RWPE2 (cell line): Measurements from ENCODE around the gene DTNBP1.

Source experiments
- ATAC-seq: fragments of 200-7000 bp; cut with Tn5 transposase; 3 replicates; pipeline ENCODE4 v1.9.1; 2021; ENCODE audit warnings: low read depth
- DNase-seq: peaks from one replicate; pipeline ENCODE4 v3.0.0-alpha.2; 2020; ENCODE audit warnings: low spot score
- H3K27ac ChIP-seq: fragments of 450-650 bp; 2 replicates; pipeline ENCODE4 v1.5.1; 2017; ENCODE audit warnings: mild to moderate bottlenecking; ENCODE audit not compliant: poor library complexity, severe bottlenecking
- H3K27me3 ChIP-seq: fragments of 250-450 bp; sonication (Bioruptor Pico); 2 replicates; pipeline ENCODE4 v1.5.1; 2021; ENCODE audit warnings: mild to moderate bottlenecking, moderate library complexity; ENCODE audit not compliant: insufficient read depth, poor library complexity, severe bottlenecking
- H3K36me3 ChIP-seq: fragments of 250-450 bp; sonication (Bioruptor Pico); 2 replicates; pipeline ENCODE4 v1.5.1; 2020; ENCODE audit warnings: low read depth, mild to moderate bottlenecking, moderate library complexity
- H3K4me1 ChIP-seq: fragments of 250-450 bp; sonication (Bioruptor Pico); 2 replicates; pipeline ENCODE4 v1.5.1; 2021; ENCODE audit warnings: mild to moderate bottlenecking, moderate library complexity; ENCODE audit not compliant: insufficient read depth, poor library complexity, severe bottlenecking
- H3K4me3 ChIP-seq: fragments of 250-450 bp; sonication (Bioruptor Pico); 2 replicates; pipeline ENCODE4 v1.5.1; 2021; ENCODE audit warnings: mild to moderate bottlenecking, moderate library complexity; ENCODE audit not compliant: severe bottlenecking
- H3K9me3 ChIP-seq: fragments of 250-450 bp; sonication (Bioruptor Pico); 2 replicates; pipeline ENCODE4 v1.5.1; 2021; ENCODE audit warnings: mild to moderate bottlenecking, moderate library complexity; ENCODE audit not compliant: severe bottlenecking
- TF ChIP-seq, protein P1 (sequence below): fragments of 450-650 bp; IDR thresholded peaks from one replicate; pipeline ENCODE4 v1.5.1; 2017; ENCODE audit warnings: mild to moderate bottlenecking, moderate library complexity; ENCODE audit not compliant: poor library complexity, severe bottlenecking

DTNBP1 gene

DNA sequence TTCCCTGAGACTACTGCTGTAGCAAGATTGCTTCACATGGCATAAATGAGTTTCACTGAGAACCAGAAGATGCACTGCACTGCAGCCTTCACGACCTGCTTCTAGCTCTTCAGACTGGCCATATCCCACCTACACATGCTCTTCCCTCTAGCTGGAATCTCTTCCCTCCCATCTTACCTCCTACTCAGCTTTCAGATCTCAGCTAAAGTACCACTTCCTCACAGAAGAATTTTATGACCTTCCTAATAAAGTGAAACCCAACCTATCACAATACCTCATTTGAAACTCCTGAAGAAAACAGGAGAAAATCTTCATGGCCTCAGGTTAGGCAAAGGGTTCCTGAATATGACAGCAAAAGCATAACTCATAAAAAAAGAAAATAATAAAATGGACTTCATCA, 99.9 kb downstream of the DTNBP1 start:
- no peaks in the 10 kb centered on the region for H3K4me1 ChIP-seq
- ATAC-seq: no peak

GRCh38 chr6:15561447-15562199, 101.2 kb downstream of the DTNBP1 start:
- TF ChIP-seq, protein P1, sequence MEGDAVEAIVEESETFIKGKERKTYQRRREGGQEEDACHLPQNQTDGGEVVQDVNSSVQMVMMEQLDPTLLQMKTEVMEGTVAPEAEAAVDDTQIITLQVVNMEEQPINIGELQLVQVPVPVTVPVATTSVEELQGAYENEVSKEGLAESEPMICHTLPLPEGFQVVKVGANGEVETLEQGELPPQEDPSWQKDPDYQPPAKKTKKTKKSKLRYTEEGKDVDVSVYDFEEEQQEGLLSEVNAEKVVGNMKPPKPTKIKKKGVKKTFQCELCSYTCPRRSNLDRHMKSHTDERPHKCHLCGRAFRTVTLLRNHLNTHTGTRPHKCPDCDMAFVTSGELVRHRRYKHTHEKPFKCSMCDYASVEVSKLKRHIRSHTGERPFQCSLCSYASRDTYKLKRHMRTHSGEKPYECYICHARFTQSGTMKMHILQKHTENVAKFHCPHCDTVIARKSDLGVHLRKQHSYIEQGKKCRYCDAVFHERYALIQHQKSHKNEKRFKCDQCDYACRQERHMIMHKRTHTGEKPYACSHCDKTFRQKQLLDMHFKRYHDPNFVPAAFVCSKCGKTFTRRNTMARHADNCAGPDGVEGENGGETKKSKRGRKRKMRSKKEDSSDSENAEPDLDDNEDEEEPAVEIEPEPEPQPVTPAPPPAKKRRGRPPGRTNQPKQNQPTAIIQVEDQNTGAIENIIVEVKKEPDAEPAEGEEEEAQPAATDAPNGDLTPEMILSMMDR: no peak
- H3K9me3 ChIP-seq: no peaks in the 10 kb centered on the region
- no peaks in the 10 kb centered on the region for H3K4me1 ChIP-seq
- no peak for ATAC-seq
- H3K27ac ChIP-seq: no peak overlapping the region
- H3K36me3 ChIP-seq: no peaks in the 10 kb centered on the region
- no peak for DNase-seq
- H3K27me3 ChIP-seq: no peaks in the 10 kb centered on the region
- no peak overlapping the region for H3K4me3 ChIP-seq

More for the DNA sequence above, 99.9 kb downstream of the DTNBP1 start:
- TF ChIP-seq, protein P1: no peak
- no peak for DNase-seq
- H3K27me3 ChIP-seq: no peaks in the 10 kb centered on the region
- H3K36me3 ChIP-seq: no peaks in the 10 kb centered on the region
- H3K9me3 ChIP-seq: no peaks in the 10 kb centered on the region
- H3K27ac ChIP-seq: no peak overlapping the region
- H3K4me3 ChIP-seq: no peak overlapping the region

GRCh38 chr6:15560713-15561112, 102.1 kb downstream of the DTNBP1 start:
- H3K27ac ChIP-seq: no peak overlapping the region
- DNase-seq: no peak
- no peak for ATAC-seq
- H3K27me3 ChIP-seq: no peaks in the 10 kb centered on the region
- no peaks in the 10 kb centered on the region for H3K9me3 ChIP-seq
- no peaks in the 10 kb centered on the region for H3K36me3 ChIP-seq
- no peaks in the 10 kb centered on the region for H3K4me1 ChIP-seq
- no peak overlapping the region for H3K4me3 ChIP-seq
- TF ChIP-seq, protein P1: no peak

DNA sequence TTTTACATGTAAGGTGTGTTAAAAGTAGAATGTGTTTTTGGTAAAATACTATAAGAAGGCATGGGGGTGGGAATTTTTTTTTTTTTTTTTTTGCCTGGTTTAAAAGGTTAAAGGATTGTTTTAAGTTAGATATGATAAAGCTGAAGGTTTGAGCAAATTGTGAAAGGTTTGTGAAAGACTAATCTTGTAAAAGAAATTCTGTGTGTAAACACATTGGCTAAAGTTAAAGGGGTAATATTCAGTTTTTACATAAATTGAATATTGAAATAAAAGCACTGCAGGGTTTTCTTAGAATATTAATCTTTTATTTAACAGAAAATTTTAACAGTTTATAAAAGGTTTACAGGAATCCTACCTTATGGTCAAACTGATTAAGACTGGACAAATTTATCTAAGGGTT, 105.7 kb downstream of the DTNBP1 start:
- TF ChIP-seq, protein P1: no peak
- DNase-seq: no peak
- Histone ChIP-seq H3K4me1 (no peaks in the 10 kb centered on the region), H3K4me3 (no peak overlapping the region), H3K27me3 (no peaks in the 10 kb centered on the region), H3K9me3 (peaks cover 2% of the 10 kb centered on the region), H3K27ac (no peak overlapping the region), H3K36me3 (no peaks in the 10 kb centered on the region)
- no peak for ATAC-seq

DNA sequence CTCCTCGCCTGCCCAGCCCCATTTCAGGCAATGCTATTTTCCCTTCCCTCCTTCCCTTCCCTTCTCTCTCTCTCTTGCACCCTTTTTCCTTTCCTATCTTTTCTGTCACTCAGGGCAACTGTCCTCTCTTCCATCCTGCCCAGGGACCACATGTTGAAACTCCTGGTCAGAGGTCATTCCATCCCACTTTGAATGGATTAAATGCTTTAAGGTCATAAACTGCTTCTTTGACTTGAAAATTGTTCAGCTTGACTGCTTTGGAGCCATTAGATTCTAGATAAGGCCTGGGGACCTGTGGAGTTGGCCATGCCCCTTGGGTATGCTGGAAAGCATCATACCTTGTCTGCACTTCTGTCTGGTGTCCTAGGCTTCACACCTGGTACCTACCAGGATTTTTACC, 106.1 kb downstream of the DTNBP1 start:
- Histone ChIP-seq H3K27me3 (no peaks in the 10 kb centered on the region), H3K4me3 (no peak overlapping the region), H3K36me3 (no peaks in the 10 kb centered on the region), H3K4me1 (no peaks in the 10 kb centered on the region), H3K9me3 (peaks cover 2% of the 10 kb centered on the region), H3K27ac (no peak overlapping the region)
- no peak for DNase-seq
- no peak for ATAC-seq
- TF ChIP-seq, protein P1: no peak
